ENCODE results near the gene BIRC6. TPM values are rescaled to one million over a fixed set of nuclear protein-coding genes. Genes with fewer than 3 reads are reported as not detected.

The BIRC6 gene
- total RNA-seq, 1 experiment from 2014 or later: 63.1 TPM

GRCh38 chr2:32430804-32431203, 74.0 kb downstream of the BIRC6 start (continued):
- TF ChIP-seq AFF4 (CRISPR knock-in tag; IDR thresholded peaks at IDR 0.05; ENCODE audit: borderline replicate concordance) (no peak), STAT6 (CRISPR knock-in tag; conservative IDR thresholded peaks at IDR 0.05; ENCODE audit: low read depth) (no peak), EMX1 (CRISPR knock-in tag; IDR thresholded peaks at IDR 0.05) (no peak), GABPB1 (CRISPR knock-in tag; IDR thresholded peaks at IDR 0.05) (no peak), PRDM15 (CRISPR knock-in tag; IDR thresholded peaks at IDR 0.05) (no peak), SMAD3 (CRISPR knock-in tag; IDR thresholded peaks at IDR 0.05; ENCODE audit: borderline replicate concordance) (no peak), ZNF121 (CRISPR knock-in tag; IDR thresholded peaks at IDR 0.05) (no peak), ZNF232 (CRISPR knock-in tag; IDR thresholded peaks at IDR 0.05) (no peak), ZMAT4 (CRISPR knock-in tag; IDR thresholded peaks at IDR 0.05) (no peak), ZNF512 (CRISPR knock-in tag; IDR thresholded peaks at IDR 0.05; ENCODE audit: borderline replicate concordance) (no peak), ERG (CRISPR knock-in tag; IDR thresholded peaks at IDR 0.05) (no peak), MLX (CRISPR knock-in tag; IDR thresholded peaks at IDR 0.05) (no peak), ZNF416 (CRISPR knock-in tag; IDR thresholded peaks at IDR 0.05) (no peak), GTF2I (CRISPR knock-in tag; conservative IDR thresholded peaks at IDR 0.05) (no peak)
